22Rv1 (cell line): ENCODE data around the gene CLK2.
A peak's percentile ranks its signal among the peaks of the same experiment; 100 is the strongest.
"Not testable (repeated sequence)": the region's sequence is repeated elsewhere in the genome, so short reads cannot be mapped to it uniquely, and the experiment has no call there.

Source experiments
- H3K27ac ChIP-seq: fragments of 450-650 bp; 2 replicates; pipeline ENCODE4 v1.5.1; 2017
- CTCF ChIP-seq: fragments of 450-650 bp; IDR thresholded peaks from 2 replicates; pipeline ENCODE4 v1.5.1; 2017; ENCODE audit warnings: mild to moderate bottlenecking
- ZFX ChIP-seq: fragments of 450-650 bp; IDR thresholded peaks from 2 replicates; pipeline ENCODE4 v1.6.1; 2017; ENCODE audit warnings: antibody characterized with exemption, borderline replicate concordance

Gene CLK2

GRCh38 chr1:155236451-155236850 is 36.9 kb downstream of the CLK2 start:
- peak overlapping the region; percentile 43; the same call in 1 of the 2 replicates for H3K27ac ChIP-seq
- no peak for TF ChIP-seq ZFX
- no peak for TF ChIP-seq CTCF

- H3K27ac ChIP-seq: not testable (repeated sequence)
Measured at GRCh38 chr1:155235375-155235774, 37.9 kb downstream of the CLK2 start.

GRCh38 chr1:155233502-155233901 is 39.8 kb downstream of the CLK2 start:
- H3K27ac ChIP-seq: peak overlapping the region; percentile 74

- peak overlapping the region; percentile 74 for H3K27ac ChIP-seq
Measured at GRCh38 chr1:155232001-155232978, 41.0 kb downstream of the CLK2 start.

- not testable (repeated sequence) for H3K27ac ChIP-seq
Measured at GRCh38 chr1:155231302-155231701, 42.0 kb downstream of the CLK2 start.

GRCh38 chr1:155228096-155228427 is 45.2 kb downstream of the CLK2 start:
- TF ChIP-seq ZFX (no peak), CTCF (no peak)
- H3K27ac ChIP-seq: peak overlapping the region; percentile 99

- TF ChIP-seq CTCF: no peak
- TF ChIP-seq ZFX: no peak
- H3K27ac ChIP-seq: peak overlapping the region; percentile 99
Measured at GRCh38 chr1:155227261-155228095, 45.8 kb downstream of the CLK2 start.

- peak overlapping the region; percentile 99 for H3K27ac ChIP-seq
- TF ChIP-seq CTCF (peak; percentile 66), ZFX (no peak)
Measured at GRCh38 chr1:155226910-155227260, 46.4 kb downstream of the CLK2 start.

GRCh38 chr1:155226188-155226909 is 47.0 kb downstream of the CLK2 start:
- H3K27ac ChIP-seq: peak overlapping the region; percentile 99
- peak; percentile 86 for TF ChIP-seq CTCF
- TF ChIP-seq ZFX: no peak

GRCh38 chr1:155225404-155225759 is 47.9 kb downstream of the CLK2 start:
- H3K27ac ChIP-seq: peak overlapping the region; percentile 99
